Measurements from ENCODE around the gene SPA17. TPM values are rescaled to one million over a fixed set of nuclear protein-coding genes. Genes with fewer than 3 reads are reported as not detected.

Gene SPA17
- total RNA-seq, result 8.5 TPM
- long read RNA-seq, partial matches to known transcripts, result 0 of 7 reads
- long read RNA-seq, other reads (novel, unspliced or antisense), result 6 of 7 reads

DNA sequence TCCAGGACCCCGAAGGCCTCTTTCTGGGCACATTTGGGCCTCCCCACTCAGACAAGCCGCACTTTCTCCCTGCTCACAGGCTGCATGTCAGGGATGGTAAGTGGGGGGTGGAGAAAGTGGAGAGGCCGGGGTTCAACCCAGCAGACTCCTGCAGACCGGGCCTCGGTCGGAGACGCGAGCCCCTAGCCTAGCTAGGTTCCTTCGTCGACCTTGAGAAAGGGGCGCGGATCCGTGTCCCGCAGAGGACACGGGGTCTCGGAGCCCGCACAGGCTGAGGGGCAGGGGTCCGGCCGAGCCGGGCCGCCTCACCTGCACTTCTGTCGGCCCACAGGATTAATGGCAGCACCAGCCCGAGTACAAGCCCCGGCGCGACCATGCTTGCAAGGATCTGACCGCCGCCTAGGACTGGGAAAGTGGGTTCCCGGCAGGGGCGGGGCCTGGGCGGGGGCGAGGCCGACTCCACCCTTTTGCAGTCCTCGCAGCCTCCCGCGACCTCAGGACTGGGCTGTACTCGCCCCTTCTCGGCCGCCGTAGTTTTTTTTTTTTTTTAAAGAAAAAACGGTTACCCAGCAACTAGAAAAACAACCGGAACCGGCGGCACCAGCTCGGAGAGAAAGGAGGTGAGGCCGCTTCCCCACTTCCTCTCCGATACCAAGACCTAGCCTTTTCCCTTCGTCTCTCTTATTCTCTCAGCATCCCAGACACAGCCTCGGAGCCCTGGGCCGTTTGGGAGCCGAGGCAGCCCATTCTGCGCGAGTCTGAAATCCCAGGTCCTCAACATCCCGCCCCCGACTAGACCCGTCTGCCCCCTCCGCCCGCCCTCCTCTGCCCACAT lies at the start of gene SPA17, which contains the start of gene SIAE:
Gene SPA17, plus strand, starts transcription at position 572 of the 835 bp plus-strand sequence. CDS start 1,361 bp downstream, outside the sequence.
Gene SIAE, minus strand, starts transcription at position 407 of the 835 bp plus-strand sequence. Its CDS starts 31 bp downstream, at position 376.
- no peak for TF ChIP-seq CTCF (IDR thresholded peaks at IDR 0.05)

GRCh38 chr11:124625504-124626168 lies 48.1 kb upstream of the SPA17 start:
- ATAC-seq, result no peak
- peaks cover 61% of the 10 kb centered on the region for H3K36me3 ChIP-seq

More for the DNA sequence above, at the start of gene SPA17, which contains the start of gene SIAE:
- H3K9me3 ChIP-seq, result no peaks in the 10 kb centered on the region
- no peaks in the 10 kb centered on the region for H3K36me3 ChIP-seq
- H3K4me3 ChIP-seq, result peak within 1 kb of the TSS; percentile 80
- peaks cover 38% of the 10 kb centered on the region for H3K4me1 ChIP-seq
- DNase-seq (peak; percentile 95), ATAC-seq (peak; percentile 98 to 99)
- H3K27ac ChIP-seq, result peak within 1 kb of the TSS; percentile 92
- intact Hi-C loops (cut with DNase I), result loop anchor here (10.0 kb wide), 1 partner anchor 71 kb away; no protein-coding TSS in a partner anchor
- H3K27me3 ChIP-seq (ENCODE audit: low read depth), result no peaks in the 10 kb centered on the region

DNA sequence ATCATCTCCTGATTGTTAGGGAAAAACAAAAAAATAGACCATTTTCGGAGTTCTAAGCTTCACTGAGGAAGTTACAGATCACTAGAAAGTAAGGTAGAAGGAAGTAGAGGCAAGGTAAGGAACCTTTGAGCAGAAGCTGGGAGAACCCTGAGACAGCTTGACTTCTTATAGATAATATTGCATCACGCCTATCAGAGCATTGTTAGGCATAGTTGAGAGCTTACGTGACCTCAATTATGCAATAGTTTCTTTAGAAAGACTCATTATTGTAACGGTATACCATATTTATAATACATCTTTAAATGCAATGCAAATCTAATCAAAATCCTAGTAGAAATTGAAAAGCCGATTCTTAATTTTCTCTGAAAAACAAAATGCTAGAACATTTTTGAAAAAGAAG lies 46.2 kb upstream of the SPA17 start:
- intact Hi-C loops (cut with DNase I), result no loop called here
- Histone ChIP-seq H3K9me3 (no peaks in the 10 kb centered on the region), H3K27ac (no peak overlapping the region), H3K36me3 (peaks cover 81% of the 10 kb centered on the region), H3K4me3 (no peak overlapping the region), H3K4me1 (peaks cover 20% of the 10 kb centered on the region), H3K27me3 (ENCODE audit: low read depth) (no peaks in the 10 kb centered on the region)
- no peak for ATAC-seq
- DNase-seq, result no peak
- no peak for TF ChIP-seq CTCF (IDR thresholded peaks at IDR 0.05)

More at GRCh38 chr11:124625504-124626168, 48.1 kb upstream of the SPA17 start:
- TF ChIP-seq CTCF (IDR thresholded peaks at IDR 0.05), result no peak
- Histone ChIP-seq H3K4me1 (peaks cover 25% of the 10 kb centered on the region), H3K9me3 (no peaks in the 10 kb centered on the region), H3K27ac (no peak overlapping the region), H3K27me3 (ENCODE audit: low read depth) (no peaks in the 10 kb centered on the region), H3K4me3 (no peak overlapping the region)
- DNase-seq, result no peak
- intact Hi-C loops (cut with DNase I), result no loop called here

DNA sequence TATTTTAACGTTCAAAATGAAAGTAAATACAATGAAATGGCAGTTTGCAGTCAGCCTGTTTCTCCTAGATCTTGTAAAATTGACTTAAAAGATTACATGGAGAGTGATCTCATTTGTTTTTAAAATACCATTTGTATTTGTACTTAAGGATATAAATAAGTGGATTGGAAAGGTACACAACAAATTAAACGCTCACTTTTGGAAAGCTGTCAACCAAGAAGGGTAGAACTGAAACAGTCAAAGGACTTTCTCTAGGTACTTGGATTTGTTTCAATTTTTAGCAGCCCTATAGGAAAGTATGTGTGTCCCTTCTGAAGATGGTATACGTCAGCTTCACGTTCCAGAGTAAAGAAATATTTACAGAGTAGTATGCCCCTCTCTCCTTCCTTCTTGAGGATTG lies 43.7 kb upstream of the SPA17 start:
- Histone ChIP-seq H3K27ac (no peak overlapping the region), H3K4me3 (no peak overlapping the region), H3K27me3 (ENCODE audit: low read depth) (no peaks in the 10 kb centered on the region), H3K9me3 (no peaks in the 10 kb centered on the region), H3K4me1 (peaks cover 4% of the 10 kb centered on the region), H3K36me3 (peaks cover 99% of the 10 kb centered on the region)
- intact Hi-C loops (cut with DNase I), result no loop called here
- TF ChIP-seq CTCF (IDR thresholded peaks at IDR 0.05), result no peak
- ATAC-seq, result no peak
- DNase-seq, result no peak

DNA sequence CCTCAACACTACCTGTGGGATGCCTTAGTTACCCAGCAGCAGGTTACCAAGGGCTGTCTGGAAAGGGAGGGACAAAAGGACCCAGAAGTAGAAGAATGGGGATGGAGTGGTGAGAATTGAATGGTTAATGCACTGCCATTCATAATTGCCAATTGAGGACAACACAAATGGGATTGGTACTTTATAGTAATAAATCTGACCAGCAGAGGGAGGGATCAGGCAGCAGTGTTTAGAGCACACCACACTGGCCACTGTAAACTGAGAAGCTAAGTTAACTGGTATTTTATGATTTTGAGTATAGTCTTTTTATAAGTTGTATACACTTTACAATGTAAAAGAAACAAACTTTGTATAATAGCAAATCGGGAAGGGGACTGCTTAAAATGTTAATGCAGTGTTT lies 40.3 kb upstream of the SPA17 start:
- intact Hi-C loops (cut with DNase I), result no loop called here
- no peaks in the 10 kb centered on the region for H3K27me3 ChIP-seq (ENCODE audit: low read depth)
- no peak for TF ChIP-seq CTCF (IDR thresholded peaks at IDR 0.05)
- no peak for DNase-seq
- ATAC-seq, result no peak
- H3K27ac ChIP-seq, result no peak overlapping the region
- H3K36me3 ChIP-seq, result peaks cover 99% of the 10 kb centered on the region
- H3K9me3 ChIP-seq, result no peaks in the 10 kb centered on the region
- H3K4me1 ChIP-seq, result no peaks in the 10 kb centered on the region
- no peak overlapping the region for H3K4me3 ChIP-seq
